ENCODE results near the gene ASB18.

Gene ASB18

DNA sequence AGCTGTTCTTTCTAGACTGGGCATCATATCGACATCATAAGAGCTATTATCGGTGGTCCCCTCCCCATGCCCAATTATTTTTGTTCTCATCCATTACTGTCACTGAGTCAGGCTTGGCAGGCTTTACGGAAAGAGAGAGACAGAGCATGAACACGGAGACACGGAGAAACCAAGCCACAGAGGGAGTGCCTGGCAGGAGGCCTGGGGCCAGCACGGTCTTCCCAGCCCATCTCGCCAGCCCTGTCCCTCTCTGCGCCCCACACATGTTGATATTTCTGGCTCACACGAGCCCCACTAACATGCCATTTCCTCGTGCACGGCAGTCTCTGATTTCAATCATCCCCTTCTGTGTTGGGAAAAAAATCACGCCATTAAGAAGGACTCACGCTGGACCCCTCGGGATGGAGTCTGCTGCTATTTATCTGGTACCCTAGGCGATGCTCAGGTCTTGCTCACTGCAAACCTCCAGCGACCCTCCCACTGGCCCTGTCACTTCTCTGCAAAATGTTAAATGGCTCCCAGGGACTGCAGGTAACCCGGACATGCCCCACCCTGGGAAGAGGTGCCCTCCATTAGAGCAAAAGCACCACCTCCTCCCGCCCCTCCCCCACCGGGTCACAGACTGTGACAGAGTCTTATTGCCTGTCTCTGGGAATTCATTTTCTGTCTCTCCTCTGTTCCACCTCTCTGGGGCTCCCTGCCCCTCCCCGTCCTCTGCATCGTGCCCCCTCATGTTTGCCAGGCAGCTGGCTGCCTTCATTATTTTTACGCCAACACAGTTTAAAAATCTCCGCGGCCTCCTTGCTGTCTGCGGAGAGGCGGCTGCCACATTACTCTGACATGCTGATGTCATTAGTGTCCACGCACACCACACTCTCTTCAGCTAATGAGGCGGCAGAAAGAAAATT, 55.9 kb downstream of the ASB18 start:
- DNase-seq (ENCODE audit: low read depth): no peak

DNA sequence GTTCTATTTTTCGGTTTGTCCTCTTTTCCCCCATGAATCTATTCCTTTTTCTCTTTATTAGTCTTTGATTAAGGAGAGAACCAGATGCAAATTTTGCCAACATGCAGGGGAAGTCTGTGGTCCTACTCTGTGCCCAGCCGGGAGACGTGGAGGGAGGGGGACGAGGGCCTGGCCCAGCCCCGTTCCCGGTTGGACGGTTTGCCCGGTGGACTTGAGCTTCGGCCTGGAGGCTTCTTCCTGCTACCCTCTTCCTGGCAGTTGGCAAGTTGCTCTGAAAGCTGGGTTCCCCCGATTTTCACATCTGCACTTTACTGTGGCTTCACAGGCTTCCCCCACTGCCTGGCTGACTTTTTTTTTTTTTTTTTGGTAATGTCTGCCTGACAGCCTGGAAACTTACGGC, 56.7 kb downstream of the ASB18 start:
- no peak for DNase-seq (ENCODE audit: low read depth)

DNA sequence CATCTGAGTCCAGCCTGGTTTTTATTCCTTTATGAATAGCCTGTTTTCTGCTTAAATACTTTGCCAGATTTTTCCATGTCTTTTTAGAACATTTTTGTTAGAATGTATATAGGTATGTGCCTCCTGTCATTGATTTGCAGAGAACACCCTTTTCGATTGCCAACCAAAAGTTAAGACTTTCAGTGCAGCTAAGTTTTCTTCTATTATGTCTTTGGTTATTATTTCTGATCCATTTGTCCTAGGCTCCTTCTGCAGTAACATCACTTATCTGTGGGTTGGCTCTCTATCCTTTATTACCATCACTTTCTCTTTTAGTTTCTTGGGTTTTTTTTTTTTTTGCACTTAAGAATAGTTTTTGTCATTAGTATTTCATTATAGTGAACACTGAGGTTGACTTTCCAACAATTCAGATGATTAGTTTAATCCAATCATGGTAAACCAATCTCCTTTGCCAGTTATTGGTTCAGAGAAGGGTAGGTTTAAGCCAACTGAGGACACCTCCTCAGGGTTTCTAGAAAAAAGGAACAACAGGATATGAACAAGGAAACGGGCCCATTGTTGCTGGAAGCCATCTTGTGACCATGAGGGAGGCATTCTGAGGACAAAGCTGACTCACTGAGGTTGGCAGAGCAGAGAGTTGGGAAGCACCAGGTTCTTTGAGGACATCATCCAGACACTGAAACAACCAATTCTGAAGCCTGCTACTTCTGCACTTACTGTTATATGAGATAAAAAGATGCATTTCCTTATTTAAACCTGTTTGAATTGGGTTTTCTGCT, 58.1 kb downstream of the ASB18 start:
- DNase-seq (ENCODE audit: low read depth): no peak

DNA sequence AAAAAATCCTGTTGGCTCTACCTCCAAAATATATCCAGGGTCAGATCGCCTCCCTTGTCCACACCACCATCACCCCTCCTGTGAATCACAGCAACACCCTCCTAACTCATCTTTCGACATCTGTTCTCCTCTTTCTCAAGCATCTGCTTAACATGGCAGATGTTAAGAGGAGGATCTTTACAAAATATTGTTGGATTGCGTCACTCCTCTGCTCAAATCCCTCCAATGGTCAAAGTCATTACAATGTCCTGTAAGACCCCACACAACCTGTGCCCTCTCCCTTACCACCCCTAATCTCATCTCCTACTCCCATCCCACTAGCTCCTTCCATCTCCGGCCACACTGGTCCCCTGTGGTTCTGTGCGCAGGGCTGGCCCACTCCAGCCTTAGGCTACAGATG, 59.3 kb downstream of the ASB18 start:
- no peak for DNase-seq (ENCODE audit: low read depth)

DNA sequence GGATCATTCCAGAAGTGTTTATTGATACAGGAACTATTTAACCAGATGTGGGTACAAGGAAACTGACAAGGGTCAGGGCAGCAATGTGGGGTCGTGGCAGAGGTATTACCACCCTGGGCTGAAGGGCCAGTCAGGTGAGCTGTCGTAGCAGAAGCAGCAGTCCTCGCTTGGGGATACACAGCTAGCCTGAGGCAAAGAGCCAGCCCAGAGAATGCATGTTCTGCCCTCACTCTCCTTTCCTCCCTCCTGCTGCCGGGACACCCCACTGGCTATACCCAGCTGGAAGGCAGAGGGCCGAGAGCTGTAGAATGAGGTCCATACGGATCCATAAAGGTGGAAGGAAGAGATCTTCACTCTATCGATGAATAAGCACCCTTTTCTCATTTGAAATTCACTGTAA, 63.8 kb downstream of the ASB18 start:
- no peak for DNase-seq (ENCODE audit: low read depth)

DNA sequence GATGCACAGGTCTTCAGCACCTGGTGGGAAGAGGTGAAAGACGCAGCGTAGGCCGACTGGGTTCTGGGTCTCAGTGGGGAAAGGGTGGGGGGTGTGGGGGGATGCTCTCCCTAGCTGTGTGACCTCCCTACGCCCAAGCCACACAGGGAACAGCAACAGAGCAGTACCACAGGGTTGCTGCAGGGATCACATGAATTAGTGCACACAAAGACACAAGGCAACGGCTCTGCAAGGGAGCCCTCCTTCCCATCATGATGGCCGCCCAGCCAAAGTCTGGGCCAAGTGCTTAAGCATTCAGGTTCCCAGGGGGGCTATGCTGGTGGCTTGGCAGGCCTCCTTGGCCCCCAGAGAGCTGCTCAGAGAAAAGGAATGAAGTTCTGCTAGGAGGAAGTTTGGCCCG, 67.8 kb downstream of the ASB18 start:
- no peak for DNase-seq (ENCODE audit: low read depth)

DNA sequence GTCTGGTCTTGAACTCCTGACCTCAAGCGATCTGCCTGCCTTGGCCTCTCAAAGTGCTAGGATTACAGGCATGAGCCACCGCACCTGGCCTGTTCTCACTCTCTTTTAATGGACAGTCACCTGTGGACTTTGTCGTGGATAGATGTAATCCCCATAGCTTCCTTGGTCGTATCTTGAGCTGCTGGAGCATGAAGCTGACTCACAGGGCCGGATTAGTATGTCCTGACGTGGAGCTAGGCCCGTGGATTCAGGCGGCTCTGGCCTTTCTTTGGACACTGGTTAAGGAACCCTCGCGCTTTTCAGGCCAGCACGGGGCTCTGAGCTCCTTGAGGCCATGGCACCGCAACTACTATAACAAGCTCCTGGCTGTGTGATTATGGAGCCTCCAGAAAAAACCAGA, 68.5 kb downstream of the ASB18 start:
- DNase-seq (ENCODE audit: low read depth): no peak

DNA sequence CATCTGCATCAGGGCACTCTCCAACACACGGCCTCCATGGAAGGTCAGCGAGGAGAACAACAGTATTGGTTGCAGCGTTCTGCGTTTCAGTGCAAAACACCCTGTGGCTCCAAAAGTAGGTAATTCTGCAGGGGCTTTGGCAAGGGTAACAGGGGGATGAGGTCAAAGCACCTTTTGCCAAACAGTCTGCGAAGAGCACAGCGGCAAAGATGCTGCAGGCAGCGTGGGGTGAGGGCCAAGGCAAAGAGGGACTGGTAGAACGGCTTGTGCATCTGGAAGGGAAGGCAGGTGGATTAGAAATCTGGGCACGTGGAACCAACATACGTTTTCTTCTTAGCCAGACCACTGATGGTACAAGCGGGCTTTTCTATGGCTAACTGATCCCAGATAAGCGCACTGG, 69.4 kb downstream of the ASB18 start:
- DNase-seq (ENCODE audit: low read depth): no peak

DNA sequence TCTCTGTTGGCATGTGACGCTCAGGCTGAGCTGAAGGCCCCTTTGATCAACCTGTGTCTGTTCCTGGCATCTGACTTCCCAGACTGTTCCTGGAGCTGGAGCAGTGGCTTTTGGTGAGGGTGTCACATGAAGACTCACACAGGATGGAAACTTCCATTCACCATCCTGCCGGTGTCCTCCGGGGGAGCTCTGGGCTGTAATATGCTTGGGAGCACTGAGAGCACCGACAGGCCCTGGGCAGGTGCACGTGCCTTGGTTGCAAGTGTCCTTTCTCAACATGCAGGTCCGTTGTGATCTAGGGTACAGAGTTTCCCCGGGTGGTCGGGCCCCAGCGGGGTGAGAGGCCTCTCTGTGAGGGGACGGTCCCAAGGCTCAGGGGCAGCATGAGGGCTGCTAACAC, 71.2 kb downstream of the ASB18 start:
- no peak for DNase-seq (ENCODE audit: low read depth)

DNA sequence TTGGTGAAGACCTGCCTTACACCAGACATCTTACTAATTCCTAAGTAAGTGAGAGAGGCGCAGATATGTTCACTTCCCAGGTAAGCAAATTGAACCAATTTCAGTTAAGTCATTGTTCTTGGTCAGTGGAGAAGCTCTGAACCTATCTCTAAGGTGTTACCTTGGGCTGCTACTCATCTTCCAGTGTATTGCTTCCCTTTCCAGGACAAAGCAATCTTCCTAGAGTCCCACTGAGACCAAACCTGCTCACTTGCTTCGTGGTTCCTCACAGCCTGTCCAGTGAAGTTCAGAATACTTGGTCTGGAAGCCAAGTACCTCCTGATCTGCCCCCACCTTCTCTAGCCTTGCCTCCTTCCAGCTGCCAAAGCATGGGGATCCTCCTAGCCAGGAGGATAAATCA, 73.5 kb downstream of the ASB18 start:
- DNase-seq (ENCODE audit: low read depth): no peak

DNA sequence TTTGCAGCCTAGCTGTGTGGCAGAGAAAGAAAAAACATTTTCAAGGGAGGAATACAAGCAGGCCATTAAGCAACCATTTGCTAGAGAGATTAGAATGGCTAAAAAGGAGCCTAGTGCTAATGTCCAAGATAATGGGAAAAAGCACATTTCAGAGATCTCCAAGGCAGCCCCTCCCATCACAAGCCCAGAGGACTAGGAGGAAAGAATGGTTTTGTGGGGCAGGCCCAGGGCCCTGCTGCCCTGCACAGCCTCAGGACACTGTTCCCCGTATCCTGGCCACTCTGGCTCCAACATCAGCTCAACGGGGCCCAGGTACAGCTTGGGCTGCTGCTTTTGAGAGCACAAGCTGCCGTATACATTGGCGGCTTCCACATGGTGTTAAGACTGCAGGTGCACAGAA, 79.5 kb downstream of the ASB18 start:
- DNase-seq (ENCODE audit: low read depth): no peak

DNA sequence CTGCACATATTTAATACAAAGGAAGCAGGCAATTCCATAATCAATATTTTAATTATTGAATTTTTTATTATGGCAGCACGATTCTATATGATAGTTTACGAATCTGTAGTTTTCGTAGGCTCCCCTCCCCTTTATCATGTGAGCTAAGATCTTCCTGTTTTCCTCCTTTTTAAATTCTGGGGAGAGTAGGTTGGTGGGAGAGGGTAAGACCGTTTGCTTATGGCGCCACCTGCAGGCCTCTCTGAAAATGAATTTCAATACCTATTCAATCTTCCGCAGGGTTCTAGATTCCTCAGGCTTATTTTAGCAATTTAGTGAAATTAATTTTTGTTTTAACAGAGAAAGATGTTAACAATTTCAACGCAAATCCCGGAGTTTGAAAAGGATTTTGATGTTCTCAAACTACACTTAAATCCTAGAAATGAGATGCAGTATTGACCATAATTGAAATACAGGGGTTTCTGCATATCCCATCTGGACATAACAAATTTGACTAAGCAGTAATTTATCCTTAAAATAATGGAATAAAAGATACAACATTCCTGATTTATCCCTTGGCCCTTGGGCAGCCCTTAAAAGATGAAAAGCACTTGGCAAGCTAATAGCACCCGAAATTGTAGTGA, 83.3 kb downstream of the ASB18 start:
- no peak for DNase-seq (ENCODE audit: low read depth)

DNA sequence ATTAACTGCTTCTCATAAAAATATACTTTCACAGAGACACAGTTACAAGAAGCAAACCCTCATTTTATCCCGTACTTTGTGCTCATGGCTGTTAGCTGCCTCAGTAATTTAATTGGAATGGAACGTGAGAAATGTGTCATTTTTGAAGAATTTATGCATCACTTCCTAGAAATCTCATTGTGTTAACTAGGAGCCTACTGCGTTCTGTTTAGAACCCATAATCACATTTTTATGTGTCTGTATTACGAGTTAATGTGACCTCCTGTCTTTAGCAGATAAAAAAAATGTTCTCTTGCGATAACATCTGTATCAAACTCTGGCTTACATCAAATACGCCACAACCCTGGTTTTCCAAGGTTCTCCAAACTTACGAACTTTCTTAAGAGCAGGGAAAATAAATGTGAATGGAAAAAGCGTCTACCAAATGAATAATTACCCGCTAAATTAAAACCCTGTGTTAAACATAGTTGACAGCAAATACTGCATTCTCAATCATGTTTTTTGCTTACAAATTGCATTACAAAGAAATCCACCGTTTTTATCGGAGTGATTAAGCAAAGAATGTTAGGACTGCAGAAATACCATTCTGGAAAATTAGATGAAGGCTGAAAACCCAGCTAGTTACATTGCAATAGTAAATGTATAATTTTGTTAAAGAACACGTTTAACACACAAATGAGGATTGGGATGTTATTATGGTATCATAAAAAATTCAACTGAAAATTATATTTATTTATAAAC, 84.0 kb downstream of the ASB18 start:
- no peak for DNase-seq (ENCODE audit: low read depth)

DNA sequence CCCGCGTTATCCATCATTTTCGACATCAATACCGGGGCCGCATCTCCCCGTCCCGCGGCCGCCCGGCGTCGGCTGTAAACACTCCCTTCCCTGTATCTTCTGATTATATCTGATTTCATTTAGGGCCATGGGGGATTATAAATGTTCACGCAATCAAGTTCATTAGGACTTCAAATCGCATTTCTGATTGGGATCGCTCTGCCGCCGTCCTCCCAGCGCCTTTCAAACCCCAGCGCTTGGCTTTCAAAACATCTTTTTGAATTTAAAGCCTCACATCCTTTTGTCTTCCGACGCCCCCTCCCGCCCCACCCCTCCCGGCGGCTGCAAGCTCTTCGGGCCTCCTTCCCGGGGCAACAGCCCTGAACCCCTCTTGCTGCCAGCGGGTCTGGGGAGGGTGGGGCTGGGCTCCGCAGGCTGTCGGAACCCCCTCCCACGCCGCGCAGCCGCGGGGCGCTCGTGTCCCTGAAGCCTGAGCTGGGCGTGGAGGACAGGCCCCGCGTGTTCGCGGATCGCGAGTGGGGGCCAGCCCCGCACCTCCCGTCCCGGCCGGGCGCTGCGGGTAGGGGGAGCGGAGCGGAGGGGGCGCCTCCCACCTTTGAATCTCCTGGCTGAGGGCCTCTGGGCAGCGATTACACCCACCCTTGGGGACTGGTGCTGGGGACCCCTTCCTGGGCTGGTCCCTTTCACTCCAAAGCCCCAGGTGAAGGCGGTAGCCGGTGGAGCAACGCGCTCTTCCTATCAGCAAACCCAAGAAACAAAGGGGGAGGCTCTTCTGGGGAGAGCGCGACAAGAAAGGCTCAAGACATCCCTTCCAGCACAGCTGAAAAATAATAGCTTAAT, 84.8 kb downstream of the ASB18 start:
- no peak for DNase-seq (ENCODE audit: low read depth)

DNA sequence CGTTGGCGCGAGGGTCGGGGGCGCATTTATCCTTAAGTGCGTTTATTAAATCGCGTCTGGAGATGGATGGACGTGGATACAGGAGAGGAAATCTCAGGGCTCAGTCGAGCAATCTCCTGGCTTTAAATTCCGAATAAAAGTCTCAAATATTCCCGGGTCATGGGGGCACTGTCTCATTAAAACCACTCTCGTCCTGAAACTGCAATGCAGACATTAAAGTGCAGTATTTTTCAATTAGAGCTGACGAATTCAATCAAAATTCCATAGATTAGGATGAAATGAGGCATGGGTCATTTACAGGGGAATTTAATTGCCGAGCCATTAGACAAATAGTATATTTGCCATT, 85.3 kb downstream of the ASB18 start:
- DNase-seq (ENCODE audit: low read depth): no peak

DNA sequence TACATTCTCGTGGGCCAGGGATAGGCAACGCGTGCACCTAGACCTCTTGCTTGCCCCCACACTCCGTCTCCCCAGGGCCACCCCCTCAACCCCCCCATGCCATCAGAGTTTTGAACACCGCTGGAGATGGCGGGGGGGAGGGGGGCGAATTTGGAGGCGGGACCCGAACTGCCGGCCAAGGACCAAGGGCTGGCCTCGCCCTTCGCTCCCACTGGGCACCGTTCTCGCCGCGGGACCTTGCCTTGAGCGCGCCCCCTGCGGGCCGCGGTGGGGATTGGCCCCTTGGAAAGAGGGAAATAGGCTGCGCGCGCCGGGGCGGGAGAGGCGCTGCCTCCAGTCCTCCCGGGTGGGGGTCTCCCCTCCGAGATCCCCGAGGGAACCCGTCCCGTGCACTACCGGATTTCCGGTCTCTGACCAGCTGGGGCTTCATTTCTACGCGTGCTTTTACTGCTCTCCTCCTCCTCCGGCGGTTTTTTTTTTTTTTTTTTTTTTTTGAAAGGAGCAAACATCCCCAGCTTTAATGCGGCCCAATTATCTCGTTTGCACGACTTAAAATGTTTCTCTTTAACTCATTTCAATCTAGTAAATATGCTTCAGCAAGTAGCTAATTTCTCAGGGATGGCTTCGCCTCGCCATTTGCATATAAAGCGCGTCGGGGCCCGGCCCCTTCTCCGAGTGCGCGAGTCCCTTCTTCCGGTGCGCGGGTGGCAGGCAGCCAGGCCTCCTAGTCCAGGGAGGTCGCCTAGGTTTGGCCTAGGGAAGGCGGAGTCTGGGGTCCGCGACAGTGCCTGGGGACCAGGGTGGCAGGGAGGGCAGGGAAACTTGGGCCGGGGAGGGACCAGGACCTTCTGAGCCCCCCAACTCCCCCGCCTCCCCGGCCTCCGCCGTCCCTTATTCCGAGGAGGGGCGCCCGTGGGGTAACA, 86.0 kb downstream of the ASB18 start:
- DNase-seq (ENCODE audit: low read depth): no peak

DNA sequence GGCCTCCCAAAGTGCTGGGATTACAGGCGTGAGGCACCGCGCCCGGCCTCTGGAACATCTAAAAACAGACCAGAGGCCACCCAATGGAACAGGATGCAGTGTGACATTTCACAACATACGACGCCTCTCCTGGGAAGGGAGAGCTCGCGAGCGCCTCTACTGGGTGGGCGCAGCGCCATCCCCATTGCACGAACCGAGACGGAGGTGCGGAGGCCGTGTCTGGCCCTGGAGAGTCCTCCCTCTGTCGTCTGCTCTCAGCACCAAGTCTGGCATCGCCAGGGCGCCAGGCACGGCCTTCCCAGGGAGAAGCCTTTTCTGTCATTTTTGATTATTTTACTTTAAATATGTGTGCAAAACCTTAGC, 86.6 kb downstream of the ASB18 start:
- no peak for DNase-seq (ENCODE audit: low read depth)

DNA sequence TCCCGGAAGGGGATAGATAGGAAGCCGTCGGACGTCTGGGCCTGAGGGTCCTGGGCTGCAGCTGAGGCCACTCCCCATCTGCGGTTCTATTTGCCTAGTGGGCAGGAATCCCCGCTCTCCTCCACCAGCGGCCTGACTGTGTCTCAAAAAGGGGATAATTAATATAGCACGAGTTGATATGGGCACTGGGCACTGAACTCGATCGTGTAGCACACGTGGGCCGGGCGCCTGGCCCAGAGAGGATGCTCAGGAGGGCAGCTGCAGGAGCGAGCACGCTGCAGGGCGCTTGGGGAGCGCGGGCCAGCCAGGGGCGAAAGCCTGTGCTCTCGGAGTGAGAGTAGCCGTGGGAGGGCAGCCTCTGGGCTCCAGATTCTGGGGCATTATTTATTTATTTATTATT, 87.3 kb downstream of the ASB18 start:
- DNase-seq (ENCODE audit: low read depth): no peak

DNA sequence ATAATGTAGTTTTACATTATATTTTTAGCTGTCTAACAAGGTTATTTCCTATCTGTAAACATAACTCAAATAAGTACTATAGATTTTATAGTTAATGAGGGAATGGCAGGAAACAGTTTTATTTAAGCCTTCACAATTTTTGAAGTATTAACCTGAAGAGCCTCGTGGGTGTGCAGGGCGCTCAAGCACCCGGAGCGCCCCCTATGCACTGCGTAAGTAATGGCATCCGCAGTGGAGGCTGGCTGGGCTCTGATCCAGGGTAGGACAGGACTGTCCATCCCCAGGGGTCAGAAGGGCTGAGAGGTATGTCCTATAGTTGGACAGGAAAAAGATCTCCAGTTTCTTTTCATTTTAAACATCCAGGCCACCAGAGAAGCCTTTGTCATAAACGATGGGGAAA, 87.8 kb downstream of the ASB18 start:
- DNase-seq (ENCODE audit: low read depth): no peak

DNA sequence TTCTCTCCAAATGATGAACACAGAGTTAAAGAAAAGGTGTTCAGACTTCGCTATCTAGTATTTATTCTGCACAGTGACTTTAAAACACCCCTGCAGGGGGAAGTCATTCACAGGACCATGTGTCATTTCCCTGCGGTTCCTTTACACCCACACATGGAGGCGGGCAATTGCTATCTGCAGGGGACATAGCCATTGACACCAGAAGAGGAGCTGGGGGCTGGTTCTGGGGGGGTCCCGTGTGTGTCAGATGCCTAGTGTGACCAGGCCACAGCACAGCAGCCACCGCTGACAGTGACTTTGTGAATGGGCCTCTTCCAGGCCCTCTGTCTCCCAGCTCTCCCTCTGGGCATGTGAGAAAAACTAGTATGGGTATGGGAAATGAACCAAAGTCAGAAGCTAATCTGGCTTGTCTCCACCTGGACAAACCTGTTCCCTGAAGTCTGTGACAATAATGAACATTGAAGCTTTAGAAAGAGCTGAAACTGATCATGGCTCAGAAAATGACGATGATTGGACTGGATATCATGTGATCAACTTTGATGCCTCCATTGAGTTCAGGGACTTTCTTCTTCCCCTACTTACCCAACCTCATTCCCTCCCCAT, 88.6 kb downstream of the ASB18 start:
- DNase-seq (ENCODE audit: low read depth): no peak
